GM23248 (cell line): ENCODE results near the gene FFAR2. TPM values are rescaled to one million over a fixed set of nuclear protein-coding genes. Genes with fewer than 3 reads are reported as not detected.
"Not testable (repeated sequence)": the region's sequence is repeated elsewhere in the genome, so short reads cannot be mapped to it uniquely, and the experiment has no call there.

Experiments
- DNase-seq: peaks from one replicate; pipeline ENCODE4 v3.0.0-alpha.2; 2015
- H2AFZ ChIP-seq: fragments of 200-600 bp; sonication (generic); 2 replicates; pipeline ENCODE4 v1.6.1; 2016; ENCODE audit warnings: antibody characterized with exemption
- H3F3A ChIP-seq: fragments of 200-600 bp; sonication (generic); 2 replicates; pipeline ENCODE4 v1.6.1; 2016; ENCODE audit warnings: mild to moderate bottlenecking, antibody characterized with exemption, mixed run types; ENCODE audit not compliant: insufficient read depth
- H3K27ac ChIP-seq: fragments of 200-600 bp; sonication (generic); 2 replicates; pipeline ENCODE4 v1.5.1; 2016; ENCODE audit warnings: mild to moderate bottlenecking
- H3K27me3 ChIP-seq: fragments of 200-600 bp; sonication (generic); replicated peaks from 2 replicates; pipeline ENCODE4 v1.6.1; 2016; ENCODE audit warnings: mild to moderate bottlenecking; ENCODE audit not compliant: insufficient read depth
- H3K36me3 ChIP-seq: fragments of 200-600 bp; sonication (generic); 2 replicates; pipeline ENCODE4 v1.6.1; 2016; ENCODE audit warnings: low read depth, mild to moderate bottlenecking
- H3K4me1 ChIP-seq: fragments of 200-600 bp; sonication (generic); 2 replicates; pipeline ENCODE4 v1.6.1; 2016; ENCODE audit warnings: mild to moderate bottlenecking; ENCODE audit not compliant: insufficient read depth
- H3K4me2 ChIP-seq: fragments of 200-600 bp; sonication (generic); one replicate; pipeline ENCODE4 v1.6.1; 2016; ENCODE audit warnings: mild to moderate bottlenecking; ENCODE audit not compliant: unreplicated experiment
- H3K4me3 ChIP-seq: fragments of 200-600 bp; sonication (generic); 2 replicates; pipeline ENCODE4 v1.5.1; 2016; ENCODE audit warnings: mild to moderate bottlenecking
- H3K79me2 ChIP-seq: fragments of 200-600 bp; sonication (generic); 2 replicates; pipeline ENCODE4 v1.6.1; 2016; ENCODE audit warnings: mild to moderate bottlenecking; ENCODE audit not compliant: insufficient read depth
- H3K9ac ChIP-seq: fragments of 200-600 bp; sonication (generic); 2 replicates; pipeline ENCODE4 v1.6.1; 2016; ENCODE audit warnings: mild to moderate bottlenecking
- H3K9me2 ChIP-seq: fragments of 200-600 bp; sonication (generic); 2 replicates; pipeline ENCODE4 v1.6.1; 2016; ENCODE audit warnings: mixed run types, mild to moderate bottlenecking, moderate library complexity; ENCODE audit not compliant: insufficient read depth
- H3K9me3 ChIP-seq: fragments of 200-600 bp; sonication (generic); one replicate; pipeline ENCODE4 v1.6.1; 2017; ENCODE audit warnings: low read depth
- H4K20me1 ChIP-seq: fragments of 200-600 bp; sonication (generic); 2 replicates; pipeline ENCODE4 v1.6.0; 2016; ENCODE audit not compliant: insufficient read depth
- EZH2 ChIP-seq: fragments of 200-600 bp; sonication (generic); IDR thresholded peaks from 2 replicates; pipeline ENCODE4 v1.6.1; 2018; ENCODE audit warnings: antibody characterized with exemption, mild to moderate bottlenecking; ENCODE audit not compliant: insufficient read depth, poor library complexity, severe bottlenecking
- EZH2phosphoT487 ChIP-seq: fragments of 200-600 bp; sonication (generic); IDR thresholded peaks from 2 replicates; pipeline ENCODE4 v1.6.1; 2018; ENCODE audit warnings: antibody characterized with exemption, moderate library complexity, mild to moderate bottlenecking, low read depth; ENCODE audit not compliant: insufficient read depth
- WGBS, 2 experiments: methylation state at CpG; one replicate each; pipeline ENCODE4 v1.1.6; 2015 to 2017; ENCODE audit warnings: low lambda C conversion rate in 2 of 2, low coverage in 1 of 2; ENCODE audit errors: missing lambda C conversion rate in 2 of 2; 5-methylcytosine and 5-hydroxymethylcytosine counted together
- in situ Hi-C: fragments of 300-500 bp; cut with MboI; formaldehyde crosslinking; loops from 2 replicates; pipeline ENCODE4 v1.15.0; 2020
- polyA plus RNA-seq: library from polyadenylated mRNA; unstranded; fragments of >200 nt; fragmentation: Nextera tagmentation; extraction: Ambion mirVana; gene quantifications from 2 replicates; pipeline ENCODE4 v1.2.1, GENCODE V29; 2016
- total RNA-seq: library from RNA; depleted of rRNA; stranded (reverse); fragments of >200 nt; shearing (Covaris generic); gene quantifications from 2 replicates; pipeline ENCODE4 v1.2.3, GENCODE V29; 2014

Gene FFAR2
- total and polyA plus RNA-seq, 2 experiments from 2014 or later, result not detected

- 87 to 93% methylated on average over 7 of the region's 7 CpGs for WGBS, 2 experiments
These were observed 47.3 kb upstream of the FFAR2 start for GRCh38 chr19:35400773-35401100.

DNA sequence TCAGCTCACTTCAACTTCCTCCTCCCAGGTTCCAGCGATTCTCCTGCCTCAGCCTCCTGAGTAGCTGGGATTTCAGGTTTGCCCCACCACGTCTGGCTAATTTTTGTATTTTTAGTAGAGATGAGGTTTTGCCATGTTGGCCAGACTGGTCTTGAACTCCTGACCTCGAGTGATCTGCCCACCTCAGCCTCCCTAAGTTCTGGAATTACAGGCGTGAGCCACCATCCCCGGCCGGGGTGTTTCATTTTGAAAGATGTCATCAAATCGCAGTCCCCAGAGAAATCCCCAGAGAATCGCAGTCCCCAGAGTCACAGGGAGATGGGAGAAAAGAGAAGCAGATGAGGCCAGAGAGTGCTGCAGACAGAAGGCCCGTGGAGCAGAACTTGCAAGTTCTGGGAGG is 46.6 kb upstream of the FFAR2 start:
- H2AFZ ChIP-seq, H3K4me3 ChIP-seq, H4K20me1 ChIP-seq, H3K9me2 ChIP-seq, H3K9me3 ChIP-seq, H3K27me3 ChIP-seq, H3F3A ChIP-seq, H3K4me1 ChIP-seq, H3K9ac ChIP-seq, H3K36me3 ChIP-seq, H3K27ac ChIP-seq, H3K79me2 ChIP-seq, H3K4me2 ChIP-seq, DNase-seq, in situ Hi-C loops: not testable (repeated sequence)
- 72 to 73% methylated on average over 9 of the region's 9 CpGs for WGBS, 2 experiments

More at GRCh38 chr19:35400773-35401100, 47.3 kb upstream of the FFAR2 start:
- peaks cover 4% of the 10 kb centered on the region; the same call in 1 of the 2 replicates for H3K27me3 ChIP-seq
- no peak overlapping the region for H2AFZ ChIP-seq
- H3K9me3 ChIP-seq, result no peaks in the 10 kb centered on the region
- no peaks in the 10 kb centered on the region for H3K9me2 ChIP-seq
- TF ChIP-seq EZH2phosphoT487 (no peak), EZH2 (no peak)
- no peak overlapping the region for H3K27ac ChIP-seq
- H3K79me2 ChIP-seq, result no peaks in the 10 kb centered on the region
- no peaks in the 10 kb centered on the region for H3K36me3 ChIP-seq
- no peak for DNase-seq
- no peaks in the 10 kb centered on the region for H4K20me1 ChIP-seq
- H3K9ac ChIP-seq, result no peak overlapping the region
- H3K4me1 ChIP-seq, result peaks cover 3% of the 10 kb centered on the region
- H3K4me2 ChIP-seq, result no peak overlapping the region
- no peak overlapping the region for H3K4me3 ChIP-seq
- H3F3A ChIP-seq, result peaks cover 3% of the 10 kb centered on the region; the same call in 1 of the 2 replicates
- in situ Hi-C loops, result no loop called here

DNA sequence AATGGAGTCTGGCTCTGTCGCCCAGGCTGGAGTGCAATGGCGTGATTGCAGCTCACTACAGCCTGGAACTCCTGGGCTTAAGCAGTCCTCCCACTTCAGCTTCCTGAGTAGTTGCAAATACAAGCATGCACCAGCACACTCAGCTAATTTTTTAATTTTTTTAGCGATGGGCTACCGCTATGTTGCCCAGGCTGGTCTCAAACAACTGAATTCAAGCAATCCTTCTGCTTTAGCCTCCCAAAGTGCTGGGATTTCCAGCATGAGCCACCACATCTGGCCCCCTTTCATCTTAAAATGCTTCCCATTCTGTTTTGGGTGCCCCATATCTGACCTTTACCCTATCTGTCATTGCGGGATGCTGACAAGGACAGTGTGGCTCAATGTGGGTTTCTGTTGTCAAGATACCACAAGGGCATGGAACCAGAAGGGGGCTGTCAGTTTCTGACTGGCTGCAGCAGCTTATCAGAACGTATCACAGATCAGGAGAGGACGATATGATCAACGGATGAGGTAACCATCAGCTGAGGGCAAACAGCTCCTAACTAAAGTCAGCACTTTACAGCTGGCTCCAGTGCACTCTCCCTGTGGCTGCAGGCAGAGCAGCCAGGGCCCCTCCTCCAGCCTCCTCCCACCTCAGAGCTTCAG is 44.8 kb upstream of the FFAR2 start:
- H3K79me2 ChIP-seq, result no peaks in the 10 kb centered on the region
- no peaks in the 10 kb centered on the region for H3K36me3 ChIP-seq
- no peaks in the 10 kb centered on the region for H4K20me1 ChIP-seq
- H3K4me2 ChIP-seq, result no peak overlapping the region
- in situ Hi-C loops, result no loop called here
- 0 out of 2 replicates have a peak, but pooled peaks cover 4% of the 10 kb centered on the region for H3K27me3 ChIP-seq
- no peak overlapping the region for H3K9ac ChIP-seq
- no peak for TF ChIP-seq EZH2phosphoT487
- TF ChIP-seq EZH2, result no peak
- no peak overlapping the region for H3K4me3 ChIP-seq
- no peaks in the 10 kb centered on the region for H3K9me2 ChIP-seq
- no peaks in the 10 kb centered on the region for H3K9me3 ChIP-seq
- WGBS, 2 experiments, result 76 to 84% methylated on average over 8 of the region's 8 CpGs
- no peak for DNase-seq
- peaks cover 5% of the 10 kb centered on the region; the same call in 1 of the 2 replicates for H3F3A ChIP-seq
- peaks cover 6% of the 10 kb centered on the region for H3K4me1 ChIP-seq
- H2AFZ ChIP-seq, result no peak overlapping the region
- no peak overlapping the region for H3K27ac ChIP-seq

GRCh38 chr19:35404879-35405622 is 43.0 kb upstream of the FFAR2 start:
- in situ Hi-C loops, result no loop called here
- Histone ChIP-seq H3K9ac (no peak overlapping the region), H4K20me1 (no peaks in the 10 kb centered on the region), H3K4me2 (peak overlapping the region; percentile 10), H3K27me3 (peaks cover 18% of the 10 kb centered on the region; the same call in 1 of the 2 replicates), H3F3A (peaks cover 5% of the 10 kb centered on the region; the same call in 1 of the 2 replicates), H3K9me2 (no peaks in the 10 kb centered on the region), H3K4me1 (peaks cover 6% of the 10 kb centered on the region), H3K36me3 (no peaks in the 10 kb centered on the region), H3K27ac (peak overlapping the region; percentile 62), H3K4me3 (no peak overlapping the region), H3K79me2 (no peaks in the 10 kb centered on the region), H3K9me3 (no peaks in the 10 kb centered on the region), H2AFZ (no peak overlapping the region)
- peak; percentile 99 for DNase-seq
- 17 to 23% methylated on average over 11 of the region's 11 CpGs for WGBS, 2 experiments
- TF ChIP-seq EZH2 (no peak), EZH2phosphoT487 (no peak)
